ENCODE data around the gene ELOVL1. TPM values are rescaled to one million over a fixed set of nuclear protein-coding genes. Genes with fewer than 3 reads are reported as not detected.

The ELOVL1 gene
- total and polyA plus RNA-seq, 2 of the 13 experiments (the other 11 are each of a cell fraction or from before 2014, with no cell fraction given), result 55.2 to 77.4 TPM

DNA sequence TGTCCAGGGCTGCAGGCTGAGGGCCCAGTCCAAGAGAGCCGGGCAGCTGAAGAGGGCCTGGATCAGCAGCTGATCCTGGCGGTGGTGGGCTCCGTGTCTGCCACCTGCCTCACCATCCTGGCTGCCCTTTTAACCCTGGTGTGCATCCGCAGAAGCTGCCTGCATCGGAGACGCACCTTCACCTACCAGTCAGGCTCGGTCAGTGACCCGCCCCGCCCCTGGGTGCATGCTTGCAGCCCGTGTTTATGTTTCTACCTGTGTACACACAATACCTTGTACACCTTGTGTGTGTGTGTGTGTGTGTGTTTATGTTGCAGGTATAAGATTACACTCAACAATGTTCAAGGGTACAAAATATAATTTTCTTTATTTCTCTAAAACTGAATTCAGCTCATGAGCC, 54.0 kb downstream of the ELOVL1 start (continued):
- TF ChIP-seq, protein P1, sequence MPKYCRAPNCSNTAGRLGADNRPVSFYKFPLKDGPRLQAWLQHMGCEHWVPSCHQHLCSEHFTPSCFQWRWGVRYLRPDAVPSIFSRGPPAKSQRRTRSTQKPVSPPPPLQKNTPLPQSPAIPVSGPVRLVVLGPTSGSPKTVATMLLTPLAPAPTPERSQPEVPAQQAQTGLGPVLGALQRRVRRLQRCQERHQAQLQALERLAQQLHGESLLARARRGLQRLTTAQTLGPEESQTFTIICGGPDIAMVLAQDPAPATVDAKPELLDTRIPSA (CRISPR knock-in tag; IDR thresholded peaks at IDR 0.05; ENCODE audit: borderline replicate concordance), result no peak
- TF ChIP-seq POLR2G (IDR thresholded peaks at IDR 0.05; ENCODE audit: low read depth, low read length), result no peak
- no peak for TF ChIP-seq SMARCC2 (IDR thresholded peaks at IDR 0.05)
- TF ChIP-seq, protein P2, sequence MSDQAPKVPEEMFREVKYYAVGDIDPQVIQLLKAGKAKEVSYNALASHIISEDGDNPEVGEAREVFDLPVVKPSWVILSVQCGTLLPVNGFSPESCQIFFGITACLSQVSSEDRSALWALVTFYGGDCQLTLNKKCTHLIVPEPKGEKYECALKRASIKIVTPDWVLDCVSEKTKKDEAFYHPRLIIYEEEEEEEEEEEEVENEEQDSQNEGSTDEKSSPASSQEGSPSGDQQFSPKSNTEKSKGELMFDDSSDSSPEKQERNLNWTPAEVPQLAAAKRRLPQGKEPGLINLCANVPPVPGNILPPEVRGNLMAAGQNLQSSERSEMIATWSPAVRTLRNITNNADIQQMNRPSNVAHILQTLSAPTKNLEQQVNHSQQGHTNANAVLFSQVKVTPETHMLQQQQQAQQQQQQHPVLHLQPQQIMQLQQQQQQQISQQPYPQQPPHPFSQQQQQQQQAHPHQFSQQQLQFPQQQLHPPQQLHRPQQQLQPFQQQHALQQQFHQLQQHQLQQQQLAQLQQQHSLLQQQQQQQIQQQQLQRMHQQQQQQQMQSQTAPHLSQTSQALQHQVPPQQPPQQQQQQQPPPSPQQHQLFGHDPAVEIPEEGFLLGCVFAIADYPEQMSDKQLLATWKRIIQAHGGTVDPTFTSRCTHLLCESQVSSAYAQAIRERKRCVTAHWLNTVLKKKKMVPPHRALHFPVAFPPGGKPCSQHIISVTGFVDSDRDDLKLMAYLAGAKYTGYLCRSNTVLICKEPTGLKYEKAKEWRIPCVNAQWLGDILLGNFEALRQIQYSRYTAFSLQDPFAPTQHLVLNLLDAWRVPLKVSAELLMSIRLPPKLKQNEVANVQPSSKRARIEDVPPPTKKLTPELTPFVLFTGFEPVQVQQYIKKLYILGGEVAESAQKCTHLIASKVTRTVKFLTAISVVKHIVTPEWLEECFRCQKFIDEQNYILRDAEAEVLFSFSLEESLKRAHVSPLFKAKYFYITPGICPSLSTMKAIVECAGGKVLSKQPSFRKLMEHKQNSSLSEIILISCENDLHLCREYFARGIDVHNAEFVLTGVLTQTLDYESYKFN (CRISPR knock-in tag; conservative IDR thresholded peaks at IDR 0.05), result 0 out of 2 replicates have a peak, but pooled peaks have one; percentile 20
- no peak for TF ChIP-seq ZNF746 (CRISPR knock-in tag; IDR thresholded peaks at IDR 0.05)
- TF ChIP-seq, protein P3, sequence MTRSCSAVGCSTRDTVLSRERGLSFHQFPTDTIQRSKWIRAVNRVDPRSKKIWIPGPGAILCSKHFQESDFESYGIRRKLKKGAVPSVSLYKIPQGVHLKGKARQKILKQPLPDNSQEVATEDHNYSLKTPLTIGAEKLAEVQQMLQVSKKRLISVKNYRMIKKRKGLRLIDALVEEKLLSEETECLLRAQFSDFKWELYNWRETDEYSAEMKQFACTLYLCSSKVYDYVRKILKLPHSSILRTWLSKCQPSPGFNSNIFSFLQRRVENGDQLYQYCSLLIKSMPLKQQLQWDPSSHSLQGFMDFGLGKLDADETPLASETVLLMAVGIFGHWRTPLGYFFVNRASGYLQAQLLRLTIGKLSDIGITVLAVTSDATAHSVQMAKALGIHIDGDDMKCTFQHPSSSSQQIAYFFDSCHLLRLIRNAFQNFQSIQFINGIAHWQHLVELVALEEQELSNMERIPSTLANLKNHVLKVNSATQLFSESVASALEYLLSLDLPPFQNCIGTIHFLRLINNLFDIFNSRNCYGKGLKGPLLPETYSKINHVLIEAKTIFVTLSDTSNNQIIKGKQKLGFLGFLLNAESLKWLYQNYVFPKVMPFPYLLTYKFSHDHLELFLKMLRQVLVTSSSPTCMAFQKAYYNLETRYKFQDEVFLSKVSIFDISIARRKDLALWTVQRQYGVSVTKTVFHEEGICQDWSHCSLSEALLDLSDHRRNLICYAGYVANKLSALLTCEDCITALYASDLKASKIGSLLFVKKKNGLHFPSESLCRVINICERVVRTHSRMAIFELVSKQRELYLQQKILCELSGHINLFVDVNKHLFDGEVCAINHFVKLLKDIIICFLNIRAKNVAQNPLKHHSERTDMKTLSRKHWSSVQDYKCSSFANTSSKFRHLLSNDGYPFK (CRISPR knock-in tag; IDR thresholded peaks at IDR 0.05; ENCODE audit: borderline replicate concordance), result no peak
- TF ChIP-seq PAWR (CRISPR knock-in tag; IDR thresholded peaks at IDR 0.05; ENCODE audit: borderline replicate concordance), result no peak
- no peak for TF ChIP-seq ZNF337 (CRISPR knock-in tag; IDR thresholded peaks at IDR 0.05; ENCODE audit: borderline replicate concordance, low read depth)
- TF ChIP-seq, protein P4, sequence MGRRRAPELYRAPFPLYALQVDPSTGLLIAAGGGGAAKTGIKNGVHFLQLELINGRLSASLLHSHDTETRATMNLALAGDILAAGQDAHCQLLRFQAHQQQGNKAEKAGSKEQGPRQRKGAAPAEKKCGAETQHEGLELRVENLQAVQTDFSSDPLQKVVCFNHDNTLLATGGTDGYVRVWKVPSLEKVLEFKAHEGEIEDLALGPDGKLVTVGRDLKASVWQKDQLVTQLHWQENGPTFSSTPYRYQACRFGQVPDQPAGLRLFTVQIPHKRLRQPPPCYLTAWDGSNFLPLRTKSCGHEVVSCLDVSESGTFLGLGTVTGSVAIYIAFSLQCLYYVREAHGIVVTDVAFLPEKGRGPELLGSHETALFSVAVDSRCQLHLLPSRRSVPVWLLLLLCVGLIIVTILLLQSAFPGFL (CRISPR knock-in tag; IDR thresholded peaks at IDR 0.05), result no peak
- TF ChIP-seq, protein P5, sequence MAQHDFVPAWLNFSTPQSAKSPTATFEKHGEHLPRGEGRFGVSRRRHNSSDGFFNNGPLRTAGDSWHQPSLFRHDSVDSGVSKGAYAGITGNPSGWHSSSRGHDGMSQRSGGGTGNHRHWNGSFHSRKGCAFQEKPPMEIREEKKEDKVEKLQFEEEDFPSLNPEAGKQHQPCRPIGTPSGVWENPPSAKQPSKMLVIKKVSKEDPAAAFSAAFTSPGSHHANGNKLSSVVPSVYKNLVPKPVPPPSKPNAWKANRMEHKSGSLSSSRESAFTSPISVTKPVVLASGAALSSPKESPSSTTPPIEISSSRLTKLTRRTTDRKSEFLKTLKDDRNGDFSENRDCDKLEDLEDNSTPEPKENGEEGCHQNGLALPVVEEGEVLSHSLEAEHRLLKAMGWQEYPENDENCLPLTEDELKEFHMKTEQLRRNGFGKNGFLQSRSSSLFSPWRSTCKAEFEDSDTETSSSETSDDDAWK (CRISPR knock-in tag; IDR thresholded peaks at IDR 0.05), result no peak
- TF ChIP-seq NCOA2 (CRISPR knock-in tag; IDR thresholded peaks at IDR 0.05), result no peak
- peak; percentile 61; the same call in 1 of the 2 replicates for TF ChIP-seq RXRA (CRISPR knock-in tag; IDR thresholded peaks at IDR 0.05)
- no peak for TF ChIP-seq HNRNPK (IDR thresholded peaks at IDR 0.05; ENCODE audit: low read depth, low read length, poor library complexity, severe bottlenecking)
- no peak for TF ChIP-seq U2AF2 (IDR thresholded peaks at IDR 0.05; ENCODE audit: low read depth, low read length)
- peak; percentile 19; the same call in 1 of the 2 replicates for TF ChIP-seq FOXO1 (CRISPR knock-in tag; IDR thresholded peaks at IDR 0.05)
- TF ChIP-seq ZNF674 (CRISPR knock-in tag; IDR thresholded peaks at IDR 0.05; ENCODE audit: low read depth), result no peak
- no peak for TF ChIP-seq HOXA7 (CRISPR knock-in tag; IDR thresholded peaks at IDR 0.05)
- no peak for TF ChIP-seq ELF4 (CRISPR knock-in tag; IDR thresholded peaks at IDR 0.05; ENCODE audit: borderline replicate concordance)
- no peak for TF ChIP-seq KDM3A (CRISPR knock-in tag; IDR thresholded peaks at IDR 0.05; ENCODE audit: low read depth)
- no peak for TF ChIP-seq ATM (IDR thresholded peaks at IDR 0.05; ENCODE audit: borderline replicate concordance)
- no peak for TF ChIP-seq SOX6 (IDR thresholded peaks at IDR 0.05)
- peak; percentile 39; the same call in 1 of the 2 replicates for TF ChIP-seq SOX6 (CRISPR knock-in tag; IDR thresholded peaks at IDR 0.05)
